ENCODE measurements around the gene GPD2. TPM values are rescaled to one million over a fixed set of nuclear protein-coding genes. Genes with fewer than 3 reads are reported as not detected.

GPD2 gene
- total RNA-seq, 1 donor from 2014 or later = 12.6 TPM

DNA sequence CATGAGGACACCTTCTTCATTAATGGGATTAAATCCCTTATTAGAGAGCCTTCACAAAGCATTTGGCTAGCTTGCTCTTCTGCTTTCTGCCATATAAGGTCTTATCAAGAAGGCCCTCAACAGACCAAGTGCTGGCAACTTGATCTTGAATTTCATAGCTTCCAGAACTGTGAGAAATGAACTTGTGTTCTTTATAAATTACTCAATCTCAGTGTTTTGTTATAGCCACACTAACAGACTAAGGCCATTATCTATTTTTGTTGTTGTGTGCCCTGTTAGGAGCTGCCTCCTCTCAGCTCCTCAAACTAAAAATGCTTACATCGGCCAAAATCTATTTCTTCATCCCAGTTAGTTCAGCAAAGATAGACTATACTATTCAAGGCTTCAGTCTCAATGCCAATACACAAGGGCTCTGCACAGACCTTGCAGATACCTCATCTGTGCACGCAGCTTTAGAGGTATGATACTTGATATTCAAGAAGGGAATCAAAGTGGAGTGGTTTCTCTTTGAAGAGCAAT, 182.9 kb downstream of the GPD2 start:
- DNase-seq (ENCODE audit: low spot score) = no peak
- intact Hi-C loops (cut with DNase I) = no loop called here

DNA sequence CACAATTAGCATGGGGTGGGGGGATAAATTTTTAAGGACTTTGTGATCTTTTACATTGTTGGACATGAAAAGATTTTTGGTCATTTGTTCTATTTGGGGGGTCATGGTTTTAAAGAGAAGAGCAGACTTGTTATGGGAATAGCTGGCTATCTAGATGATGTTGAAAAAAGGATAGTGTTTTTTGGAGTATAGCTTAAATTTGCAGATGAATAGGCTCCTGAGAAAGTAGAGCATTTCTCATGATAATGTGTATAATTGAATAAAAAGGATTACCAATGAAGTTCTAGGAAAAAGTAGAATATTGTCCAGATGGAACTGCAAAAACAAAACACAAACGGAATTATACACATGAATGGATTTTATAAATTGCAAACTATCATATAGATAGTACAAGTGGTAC, 186.3 kb downstream of the GPD2 start:
- DNase-seq (ENCODE audit: low spot score) = no peak
- intact Hi-C loops (cut with DNase I) = no loop called here

DNA sequence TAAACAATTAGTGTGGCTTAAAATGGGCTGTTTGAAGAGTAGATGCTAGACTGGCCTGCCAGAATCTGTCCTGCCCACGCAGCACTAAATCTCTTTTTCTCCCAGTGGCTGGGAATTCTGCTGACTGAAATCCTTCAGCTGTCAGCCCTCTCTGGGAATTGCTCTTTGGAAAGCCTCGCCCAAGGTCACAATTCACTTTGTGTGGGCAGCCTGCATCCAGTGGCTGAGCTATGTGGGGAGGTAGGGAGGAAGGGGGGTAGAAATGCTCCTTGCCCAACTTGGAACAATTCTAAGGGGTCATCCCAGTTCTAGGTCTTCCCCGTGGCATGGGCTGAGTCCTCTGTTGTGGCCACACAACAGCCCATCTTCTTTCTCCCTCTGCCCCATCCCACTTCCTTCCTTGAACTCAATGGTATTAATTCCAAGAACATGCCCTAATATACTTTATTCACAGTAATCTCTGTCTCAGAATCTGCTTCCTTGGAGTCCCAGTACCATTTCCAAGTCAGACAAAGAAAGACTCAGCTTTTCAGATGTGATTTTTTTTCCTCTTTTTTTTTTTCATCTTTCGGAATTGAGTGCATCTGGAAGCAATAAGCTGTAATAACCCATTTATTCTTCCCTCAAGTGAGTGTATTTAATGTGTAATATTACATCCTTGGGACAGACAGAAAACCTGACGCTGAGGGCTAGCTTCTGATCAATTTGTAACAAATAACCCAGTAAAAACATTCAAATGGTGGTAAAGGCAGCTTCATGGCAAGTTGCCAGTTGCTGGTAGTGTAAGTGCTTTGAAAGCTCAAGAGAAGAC, 189.4 kb downstream of the GPD2 start:
- DNase-seq (ENCODE audit: low spot score) = no peak
- intact Hi-C loops (cut with DNase I) = no loop called here

DNA sequence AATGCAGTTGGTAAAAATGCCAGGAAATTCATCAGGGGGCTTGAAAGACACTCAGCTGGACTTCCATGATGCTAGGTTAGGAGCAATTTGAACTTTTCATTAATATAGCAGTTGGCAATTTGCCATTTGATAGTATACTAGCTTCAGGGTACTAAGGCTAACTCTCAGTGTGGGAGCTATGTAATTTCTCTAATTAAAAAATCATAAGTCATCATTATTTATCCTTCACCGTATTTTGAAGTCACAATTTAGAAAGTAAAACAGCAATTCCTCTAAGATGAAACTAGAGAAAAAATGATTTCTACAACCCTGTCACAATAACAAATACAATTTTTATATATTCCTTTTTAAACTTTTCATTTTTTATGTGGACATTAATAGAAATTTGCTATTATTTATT, 190.8 kb downstream of the GPD2 start:
- intact Hi-C loops (cut with DNase I) = no loop called here
- no peak for DNase-seq (ENCODE audit: low spot score)

DNA sequence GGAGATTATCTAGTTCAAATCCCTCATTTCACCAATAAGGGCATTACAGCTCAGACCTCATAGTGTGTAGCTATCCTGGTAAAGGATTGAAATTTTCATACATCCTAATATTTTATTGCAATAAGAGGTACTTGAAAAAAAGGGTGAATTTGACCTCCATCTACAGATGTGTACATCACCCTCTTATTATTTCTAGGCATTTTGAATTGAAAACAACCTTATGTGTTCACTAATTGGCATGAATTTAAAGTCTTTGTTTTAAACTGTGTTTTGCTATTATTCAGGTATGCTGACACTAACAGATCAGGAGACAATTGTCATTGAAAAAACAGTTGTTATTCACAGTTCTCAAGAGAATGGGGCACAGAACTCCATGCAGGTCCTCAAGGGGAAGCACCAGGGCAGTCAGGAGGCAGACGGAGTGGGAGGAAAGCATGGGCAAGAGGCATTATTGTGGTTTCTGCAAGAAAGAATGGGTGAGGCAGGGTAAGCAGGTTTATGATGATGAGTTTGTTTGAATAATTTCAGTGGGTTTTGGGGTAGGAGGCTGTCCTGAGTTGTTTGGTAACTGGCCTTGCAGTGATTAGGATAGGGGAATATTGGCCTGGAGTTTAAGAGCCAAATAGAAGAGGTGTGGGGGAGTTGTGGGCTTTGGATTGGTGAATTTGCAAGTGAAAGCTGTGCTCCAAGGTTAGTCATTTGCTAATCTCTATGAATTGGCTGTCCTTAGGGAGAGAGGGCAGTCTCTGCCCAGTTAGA, 194.6 kb downstream of the GPD2 start:
- no peak for DNase-seq (ENCODE audit: low spot score)
- intact Hi-C loops (cut with DNase I) = no loop called here

DNA sequence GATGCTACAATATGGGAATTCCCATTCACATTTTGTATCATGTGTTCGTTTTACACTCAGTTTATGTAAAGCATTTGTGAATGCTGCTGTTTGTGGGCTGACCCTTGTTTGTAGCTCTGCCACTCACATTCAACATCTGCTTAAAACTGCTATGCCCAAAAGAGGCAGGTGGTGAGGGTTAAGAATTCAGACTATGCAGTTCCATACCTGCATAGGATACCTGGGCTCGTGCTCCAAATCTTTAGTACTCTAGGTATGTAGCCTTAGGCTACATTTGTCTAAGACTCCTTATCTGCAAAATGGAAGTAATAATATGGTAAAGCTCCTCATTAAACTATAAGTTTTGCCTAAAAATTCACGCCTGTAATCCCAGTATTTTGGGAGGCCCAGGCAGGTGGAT, 199.5 kb downstream of the GPD2 start:
- intact Hi-C loops (cut with DNase I) = no loop called here
- DNase-seq (ENCODE audit: low spot score) = no peak

Other genes starting within 250 kb of the GPD2 start
- 1.1 TPM for gene NR4A2, start 103.7 kb upstream of the GPD2 start, total RNA-seq